ENCODE measurements around the gene ZPR1.

DNA sequence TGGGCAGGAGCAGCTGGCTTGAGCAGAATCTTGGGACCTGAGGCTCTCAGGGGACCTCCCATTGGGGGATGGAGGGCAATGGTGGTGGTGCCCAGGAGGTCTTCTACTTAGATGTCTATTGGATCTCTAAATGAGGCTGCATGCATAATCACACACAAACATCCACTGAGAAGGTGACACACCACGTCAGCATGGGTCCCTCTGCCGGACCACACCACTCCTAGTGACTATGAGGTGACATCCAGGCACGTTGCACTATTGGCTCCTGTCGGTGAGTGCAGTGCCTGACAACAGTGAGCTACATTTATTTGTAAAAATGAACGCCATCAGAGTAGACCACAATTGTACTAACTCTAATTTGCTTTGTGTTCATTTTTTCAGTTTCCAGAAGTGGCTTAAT is 37.6 kb upstream of the ZPR1 start:
- TF ChIP-seq, protein P1, sequence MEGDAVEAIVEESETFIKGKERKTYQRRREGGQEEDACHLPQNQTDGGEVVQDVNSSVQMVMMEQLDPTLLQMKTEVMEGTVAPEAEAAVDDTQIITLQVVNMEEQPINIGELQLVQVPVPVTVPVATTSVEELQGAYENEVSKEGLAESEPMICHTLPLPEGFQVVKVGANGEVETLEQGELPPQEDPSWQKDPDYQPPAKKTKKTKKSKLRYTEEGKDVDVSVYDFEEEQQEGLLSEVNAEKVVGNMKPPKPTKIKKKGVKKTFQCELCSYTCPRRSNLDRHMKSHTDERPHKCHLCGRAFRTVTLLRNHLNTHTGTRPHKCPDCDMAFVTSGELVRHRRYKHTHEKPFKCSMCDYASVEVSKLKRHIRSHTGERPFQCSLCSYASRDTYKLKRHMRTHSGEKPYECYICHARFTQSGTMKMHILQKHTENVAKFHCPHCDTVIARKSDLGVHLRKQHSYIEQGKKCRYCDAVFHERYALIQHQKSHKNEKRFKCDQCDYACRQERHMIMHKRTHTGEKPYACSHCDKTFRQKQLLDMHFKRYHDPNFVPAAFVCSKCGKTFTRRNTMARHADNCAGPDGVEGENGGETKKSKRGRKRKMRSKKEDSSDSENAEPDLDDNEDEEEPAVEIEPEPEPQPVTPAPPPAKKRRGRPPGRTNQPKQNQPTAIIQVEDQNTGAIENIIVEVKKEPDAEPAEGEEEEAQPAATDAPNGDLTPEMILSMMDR (IDR thresholded peaks at IDR 0.05), result no peak
- no peak for TF ChIP-seq POLR2A (IDR thresholded peaks at IDR 0.05)

Data from esophagus squamous epithelium (tissue), 4 donors.